Left lobe of liver (tissue), 2 donors: ENCODE results near the gene JCHAIN. TPM values are rescaled to one million over a fixed set of nuclear protein-coding genes. Genes with fewer than 3 reads are reported as not detected.
"Not testable (repeated sequence)": the region's sequence is repeated elsewhere in the genome, so short reads cannot be mapped to it uniquely, and the experiment has no call there.

Source experiments
- ATAC-seq: fragments of 200-7000 bp; cut with Tn5 transposase; one replicate; pipeline ENCODE4 v1.9.1; 2020; ENCODE audit warnings: mild to moderate bottlenecking, moderate library complexity
- DNase-seq: peaks from one replicate; pipeline ENCODE4 v3.0.0-alpha.2; 2020; ENCODE audit warnings: low spot score
- total RNA-seq: library from RNA; stranded (reverse); gene quantifications from one replicate; pipeline ENCODE4 v1.2.1, GENCODE V29; 2021
- donor health status: DM: no; HTN: no; CAD: no; lungs with moderate emphysema.
- donor health status: DM: no; HTN: yes; CAD: no.

The JCHAIN gene
- total RNA-seq, 1 donor from 2014 or later, result 8.0 TPM

DNA sequence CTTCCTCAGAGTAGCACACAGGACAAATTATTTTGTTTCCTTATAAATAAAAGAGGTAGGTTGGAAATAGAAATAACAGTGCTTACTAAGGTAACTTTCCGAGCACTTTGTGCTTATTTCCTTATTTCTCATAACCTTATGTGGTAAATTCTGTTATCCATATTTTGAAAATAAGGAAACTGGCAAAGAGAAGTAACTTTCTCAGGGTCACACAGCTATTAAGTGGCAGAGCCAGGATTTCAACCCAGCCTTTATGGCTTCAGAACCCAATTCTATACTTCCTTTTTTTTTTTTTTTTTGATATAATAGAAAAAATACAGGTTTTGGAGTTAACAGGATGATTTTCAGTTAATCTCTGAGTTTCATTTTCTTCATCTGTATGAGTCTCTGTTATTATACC lies 25.4 kb upstream of the JCHAIN start:
- DNase-seq, result no peak
- no peak for ATAC-seq

DNA sequence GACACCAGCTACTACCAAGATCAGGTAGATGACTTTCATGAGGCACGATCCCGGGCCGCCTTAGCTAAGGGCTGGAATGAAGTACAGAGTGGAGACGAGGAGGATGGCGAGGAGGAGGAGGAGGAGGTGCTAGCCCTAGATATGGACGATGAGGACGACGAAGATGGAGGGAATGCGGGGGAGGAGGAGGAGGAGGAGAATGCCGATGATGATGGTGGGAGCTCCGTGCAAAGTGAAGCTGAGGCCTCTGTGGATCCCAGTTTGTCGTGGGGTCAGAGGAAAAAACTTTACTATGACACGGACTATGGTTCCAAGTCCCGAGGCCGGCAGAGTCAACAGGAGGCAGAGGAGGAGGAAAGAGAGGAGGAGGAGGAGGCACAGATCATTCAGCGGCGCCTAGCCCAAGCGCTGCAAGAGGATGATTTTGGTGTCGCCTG lies 22.5 kb upstream of the JCHAIN start:
- ATAC-seq (peak; percentile 0), DNase-seq (no peak)

DNA sequence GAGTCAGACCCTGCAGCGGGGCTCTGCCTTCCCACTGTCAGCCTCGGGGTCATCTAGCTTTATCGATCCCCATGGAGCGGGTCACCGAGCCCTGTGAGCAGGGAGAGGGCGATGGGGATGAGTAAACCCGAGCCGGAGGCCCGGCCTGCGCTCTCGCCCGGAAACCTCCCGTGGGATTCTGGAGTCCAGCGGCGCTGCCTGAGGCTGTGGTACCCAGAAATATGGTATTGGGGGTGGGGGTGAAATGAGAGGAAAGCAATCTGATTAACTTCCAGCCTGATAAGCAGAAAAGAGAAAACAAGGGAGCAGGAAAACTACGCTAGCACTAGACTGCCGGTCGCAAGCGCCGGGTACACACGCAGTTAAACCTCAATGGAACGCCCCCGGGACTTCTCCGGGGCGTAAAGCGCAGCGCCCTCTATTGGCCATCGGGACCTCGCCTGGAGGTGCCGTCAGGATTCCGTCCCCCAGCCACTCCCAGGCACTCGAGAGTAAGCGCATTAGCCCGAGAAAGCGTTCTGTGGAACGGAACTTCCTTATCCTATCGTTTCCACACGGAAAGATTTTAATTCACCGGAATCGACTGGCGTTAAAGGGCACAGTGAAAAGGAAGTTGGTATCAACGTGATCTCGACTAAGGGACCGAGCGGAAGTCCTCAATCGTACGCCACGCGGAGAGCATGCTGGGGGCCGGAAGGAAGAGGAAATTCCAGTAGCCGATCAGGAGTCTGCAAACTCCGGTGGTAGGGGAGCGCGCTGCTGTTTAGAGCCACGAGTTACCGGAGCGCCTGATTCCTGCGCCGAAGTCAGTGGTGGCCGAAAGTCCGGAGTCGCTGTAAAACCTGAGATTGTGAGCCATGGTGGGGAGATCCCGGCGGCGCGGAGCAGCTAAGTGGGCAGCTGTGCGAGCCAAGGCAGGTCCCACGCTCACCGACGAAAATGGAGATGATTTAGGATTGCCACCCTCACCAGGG lies 21.8 kb upstream of the JCHAIN start, which contains the start of gene UTP3:
TSS of gene UTP3 (plus strand) at position 712 of the 974 bp plus-strand sequence. CDS start at position 858, 146 bp downstream.
- ATAC-seq, result peak; percentile 97

DNA sequence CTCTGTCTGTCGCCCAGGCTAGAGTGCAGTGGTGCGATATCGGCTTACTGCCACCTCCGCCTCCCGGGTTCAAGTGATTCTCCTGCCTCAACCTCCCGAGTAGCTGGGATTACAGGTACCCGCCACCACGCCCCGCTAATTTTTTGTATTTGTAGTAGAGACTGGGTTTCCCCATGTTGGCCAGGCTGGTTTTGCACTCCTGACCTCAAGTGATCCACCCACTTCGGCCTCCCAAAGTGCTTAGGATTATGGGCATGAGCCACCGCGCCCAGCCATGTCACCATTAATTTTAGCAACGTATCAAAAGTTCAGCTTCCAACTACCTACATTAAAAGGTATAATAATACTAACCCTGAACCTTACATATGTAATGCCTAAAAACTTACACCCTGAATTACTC lies 21.1 kb upstream of the JCHAIN start:
- ATAC-seq (peak; percentile 7), DNase-seq (peak; percentile 54)

More for the DNA sequence above, 21.8 kb upstream of the JCHAIN start, which contains the start of gene UTP3:
- peak; percentile 96 for DNase-seq

DNA sequence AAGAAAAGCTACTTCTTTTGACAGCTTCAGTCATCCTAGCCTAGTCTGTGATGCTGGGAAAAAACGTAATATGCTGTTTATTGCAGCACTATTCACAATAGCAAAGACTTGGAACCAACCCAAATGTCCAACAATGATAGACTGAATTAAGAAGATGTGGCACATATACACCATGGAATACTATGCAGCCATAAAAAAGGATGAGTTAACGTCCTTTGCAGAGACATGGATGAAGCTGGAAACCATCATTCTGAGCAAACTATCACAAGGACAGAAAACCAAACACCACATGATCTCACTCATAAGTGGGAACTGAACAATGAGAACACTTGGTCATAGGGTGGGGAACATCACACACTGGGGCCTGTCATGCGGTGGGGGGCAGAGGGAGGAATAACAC lies 15.8 kb upstream of the JCHAIN start:
- not testable (repeated sequence) for DNase-seq, ATAC-seq

DNA sequence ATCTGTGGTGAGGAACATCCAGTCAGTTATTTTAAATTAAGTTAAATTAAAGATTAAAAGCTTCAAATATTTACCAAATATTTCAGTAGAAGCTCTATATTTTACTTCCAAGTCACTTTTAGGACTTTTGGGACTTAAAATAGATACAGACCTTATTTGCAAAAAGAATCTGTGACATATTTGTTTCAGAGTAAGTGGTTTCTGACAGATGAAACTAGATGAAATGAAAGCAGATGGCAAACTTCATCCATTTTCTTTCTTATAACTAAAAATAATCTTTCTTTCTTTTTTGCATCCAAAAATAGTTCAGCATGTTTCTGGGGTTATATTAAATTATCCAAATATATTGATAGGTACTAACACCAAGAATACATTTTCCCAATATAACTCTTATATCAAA lies 15.4 kb upstream of the JCHAIN start:
- ATAC-seq, result no peak
- no peak for DNase-seq

DNA sequence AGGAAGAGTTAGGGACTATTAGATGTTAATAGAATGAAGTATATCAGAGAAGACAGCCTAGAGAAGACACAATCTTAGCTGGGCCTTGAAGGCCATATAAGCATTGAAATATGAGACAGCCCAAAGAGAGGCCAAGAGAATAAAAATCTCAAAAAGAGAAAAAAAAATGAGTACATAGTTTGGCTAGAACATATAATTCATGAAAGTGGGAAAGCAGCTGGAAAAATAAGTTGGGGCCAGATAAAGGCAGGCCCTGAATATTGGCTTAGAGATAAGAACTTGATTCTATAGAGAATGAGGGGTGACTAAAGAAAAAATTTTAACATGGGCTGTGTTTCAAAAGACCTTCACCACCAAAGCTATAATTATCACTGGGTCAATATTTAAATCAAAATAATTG lies 14.6 kb upstream of the JCHAIN start:
- ATAC-seq (no peak), DNase-seq (no peak)

DNA sequence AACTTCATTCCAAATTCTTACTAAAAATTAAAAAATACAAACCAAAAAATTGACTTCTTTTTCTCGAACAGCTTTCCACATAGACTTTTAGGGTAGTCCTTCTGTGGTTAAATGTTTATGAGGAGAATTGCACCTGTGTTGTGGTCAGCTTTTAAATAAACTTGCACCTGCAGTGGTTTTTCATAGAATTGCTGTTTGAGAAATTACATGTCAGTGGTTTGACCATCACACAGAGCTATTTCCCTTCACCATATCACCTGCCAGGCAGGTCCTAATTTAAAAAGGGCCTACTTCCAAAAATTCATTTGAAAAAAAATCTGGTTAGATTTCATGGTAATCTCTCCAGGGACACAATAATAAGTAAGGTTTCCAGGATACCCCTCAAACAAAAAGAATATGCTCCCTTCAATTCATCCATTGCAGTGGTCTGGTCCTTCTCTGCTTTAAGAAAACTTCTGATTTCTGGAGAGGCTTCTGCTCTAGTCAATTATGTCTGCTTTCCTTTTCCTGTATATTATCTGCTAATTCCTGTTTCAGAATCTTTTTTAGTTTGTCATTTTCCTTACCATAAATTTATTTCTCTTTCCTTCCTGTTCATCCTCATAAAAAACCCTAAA lies 12.2 kb upstream of the JCHAIN start:
- DNase-seq, result no peak
- ATAC-seq, result no peak

DNA sequence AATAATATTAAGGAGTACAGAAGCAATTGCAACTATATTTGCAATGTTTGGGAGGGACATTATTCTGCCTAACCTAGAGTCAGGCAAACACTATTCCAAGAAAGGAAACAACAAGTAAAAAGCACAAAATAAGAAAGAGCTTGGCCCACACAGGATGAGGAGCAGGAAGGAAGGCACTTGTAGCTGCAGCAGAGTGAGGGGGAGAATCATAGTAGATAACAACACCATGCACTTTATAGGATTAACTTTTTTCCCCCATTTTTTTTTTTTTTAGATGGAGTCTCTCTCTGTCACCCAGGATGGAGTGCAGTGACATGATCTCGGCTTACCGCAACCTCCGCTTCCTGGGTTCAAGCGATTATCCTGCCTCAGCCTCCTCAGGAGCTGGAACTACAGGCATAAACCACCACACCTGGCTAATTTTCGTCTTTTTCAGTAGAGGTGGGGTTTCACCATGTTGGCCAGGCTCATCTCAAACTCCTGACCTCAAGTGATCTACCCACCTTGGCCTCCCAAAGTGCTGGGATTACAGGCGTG lies 10.3 kb upstream of the JCHAIN start:
- DNase-seq (no peak), ATAC-seq (no peak)

DNA sequence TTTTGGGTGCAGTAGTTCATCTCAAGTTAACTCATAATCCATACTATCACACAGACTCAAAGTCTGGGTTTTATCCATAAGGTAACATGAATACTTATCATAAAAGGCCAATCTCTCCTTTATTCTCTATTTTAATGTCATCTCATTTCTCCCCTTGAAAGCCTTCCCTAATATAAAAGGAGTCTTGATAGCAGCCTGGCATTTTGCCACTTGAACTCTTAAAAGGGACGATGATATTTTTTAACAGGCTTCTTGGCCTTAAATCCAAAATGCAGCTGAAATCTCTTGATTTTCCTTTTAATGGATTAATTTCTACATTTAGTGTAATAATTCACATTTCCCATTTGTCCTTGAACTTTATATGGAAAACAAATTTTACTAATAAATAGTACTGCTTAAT lies 8.4 kb upstream of the JCHAIN start:
- DNase-seq (no peak), ATAC-seq (no peak)

DNA sequence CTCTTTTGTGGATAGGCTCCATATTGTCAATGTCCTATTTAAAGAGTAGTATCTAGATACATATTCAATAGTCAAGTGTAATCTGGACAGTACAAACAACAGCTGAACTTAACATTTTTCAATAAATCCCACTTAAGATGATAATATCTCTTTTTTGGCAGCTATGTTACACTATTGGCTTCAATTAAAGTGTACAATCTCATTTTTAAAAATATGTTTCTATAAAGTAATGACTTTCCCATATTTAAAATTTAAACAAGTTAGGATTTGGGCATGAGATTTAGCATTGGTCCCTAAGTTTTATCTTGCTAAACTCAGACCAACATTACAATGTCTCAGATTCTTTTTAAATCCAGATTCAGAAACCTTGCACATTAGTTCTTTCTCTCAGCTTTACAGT lies 7.9 kb upstream of the JCHAIN start:
- DNase-seq, result no peak
- ATAC-seq, result no peak

DNA sequence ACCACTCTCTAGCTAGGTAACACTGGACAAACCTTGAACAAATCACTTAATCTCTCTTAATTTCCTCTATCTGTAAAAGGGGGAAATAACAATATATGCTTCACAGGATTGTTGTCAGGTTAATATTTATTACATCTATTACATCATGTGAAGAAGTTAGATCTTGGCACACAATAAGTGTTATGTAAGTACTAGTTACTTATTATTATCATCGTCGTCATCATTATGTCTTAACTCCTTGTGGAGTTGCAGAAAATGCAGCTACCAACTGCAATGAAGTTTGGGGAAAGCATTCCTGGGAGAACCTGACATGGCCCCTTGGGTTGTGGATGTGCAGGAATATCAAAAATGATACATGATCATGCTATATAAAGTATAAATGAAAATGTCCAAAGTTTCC lies 4.8 kb upstream of the JCHAIN start:
- DNase-seq, result no peak
- ATAC-seq, result peak; percentile 33

DNA sequence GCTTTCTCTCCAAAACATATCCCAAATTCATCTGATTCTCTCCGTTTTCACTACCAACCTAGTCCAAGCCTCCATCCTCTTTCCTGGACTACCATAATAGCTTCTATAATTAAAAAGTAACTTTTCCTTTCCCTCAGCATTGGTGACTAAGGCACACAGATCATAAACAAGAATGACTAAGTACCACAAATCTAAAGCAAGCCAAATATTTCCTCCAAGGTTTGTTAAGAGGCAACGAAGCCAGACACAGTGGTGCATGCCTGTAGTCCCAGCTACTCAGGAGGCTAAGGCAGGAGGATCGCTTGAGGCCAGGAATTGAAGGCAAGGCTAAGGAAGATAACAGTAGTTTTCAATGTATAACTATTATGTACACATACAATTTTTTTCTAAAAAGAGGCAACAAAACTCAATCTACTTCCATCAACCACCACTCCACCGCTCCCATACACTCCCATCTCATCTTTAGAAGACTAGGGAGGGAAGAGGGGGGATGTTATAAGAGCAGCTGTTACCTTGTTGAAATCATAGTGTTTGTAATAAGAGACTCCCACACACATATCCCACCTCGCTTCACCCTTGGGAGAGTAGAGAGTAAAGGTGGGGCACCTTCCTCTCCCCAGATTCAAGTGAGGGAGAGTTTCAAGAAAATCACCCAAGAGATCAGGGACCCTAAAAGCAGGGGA lies 4.2 kb upstream of the JCHAIN start:
- DNase-seq, result no peak

DNA sequence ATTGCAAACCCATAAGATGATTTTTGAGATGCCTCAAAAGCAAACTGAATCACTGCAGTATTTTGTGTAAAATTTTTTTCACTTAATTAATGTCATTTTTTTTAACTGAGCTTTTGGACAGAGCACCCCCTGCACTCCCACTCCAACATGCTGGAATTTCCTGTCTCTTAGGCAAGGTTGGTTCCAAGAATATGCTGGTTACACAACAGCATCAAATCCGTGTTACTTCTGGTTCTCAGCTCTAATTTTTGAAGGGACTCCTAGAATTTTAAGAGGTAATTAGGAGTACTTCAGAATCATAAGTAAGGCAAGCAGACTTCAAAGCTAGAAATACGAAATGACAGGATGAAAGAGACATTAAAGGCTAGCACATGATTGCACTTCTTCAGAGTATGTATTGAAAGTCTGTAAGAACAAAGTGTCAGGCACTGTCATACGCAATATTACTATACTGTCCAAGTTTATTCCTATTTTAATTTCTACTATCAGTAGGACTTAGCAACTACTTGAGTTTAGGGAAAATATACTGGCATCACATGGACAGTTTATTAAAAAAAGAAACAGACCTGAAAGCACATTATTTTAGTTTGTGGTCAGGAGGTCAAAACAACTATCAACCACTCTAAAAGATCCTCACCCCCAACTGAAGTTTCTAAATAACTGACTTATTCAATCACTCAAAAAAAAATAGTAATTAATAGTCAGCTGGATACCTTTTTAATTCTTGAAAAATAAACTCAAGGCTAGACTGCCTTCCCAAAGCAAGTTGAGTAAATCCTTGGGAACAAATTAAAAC lies 1.6 kb upstream of the JCHAIN start:
- ATAC-seq, result no peak

More for the DNA sequence above, 4.2 kb upstream of the JCHAIN start:
- no peak for ATAC-seq

DNA sequence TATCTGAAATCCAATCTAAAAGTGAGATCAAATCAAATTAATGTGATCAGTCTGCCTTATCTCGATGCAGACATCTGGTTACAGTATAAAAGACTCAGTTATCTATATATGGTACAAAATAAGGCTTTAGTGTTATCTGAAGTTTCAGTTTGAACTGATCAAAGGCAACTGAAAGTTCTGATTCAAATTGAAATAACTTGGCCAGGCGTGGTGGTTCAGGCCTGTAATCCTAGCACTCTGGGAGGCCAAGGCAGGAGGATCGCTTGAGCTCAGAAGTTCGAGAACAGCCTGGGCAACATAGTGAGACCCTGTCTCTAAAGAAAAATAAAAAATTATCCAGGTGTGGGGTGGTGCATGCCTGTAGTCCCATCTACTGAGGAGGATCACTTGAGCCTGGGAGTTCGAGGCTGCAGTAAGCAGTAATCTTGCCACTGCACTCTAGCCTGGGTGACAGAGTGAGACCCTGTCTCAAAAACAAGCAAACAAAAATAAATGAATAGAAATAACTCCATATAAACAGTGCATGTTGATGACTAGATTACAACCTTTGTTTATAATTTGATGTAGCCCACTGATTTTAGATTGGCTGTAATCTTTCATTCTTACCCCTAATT lies 4.9 kb downstream of the JCHAIN start:
- not testable (repeated sequence) for ATAC-seq, DNase-seq

More for the DNA sequence above, 1.6 kb upstream of the JCHAIN start:
- DNase-seq, result no peak

DNA sequence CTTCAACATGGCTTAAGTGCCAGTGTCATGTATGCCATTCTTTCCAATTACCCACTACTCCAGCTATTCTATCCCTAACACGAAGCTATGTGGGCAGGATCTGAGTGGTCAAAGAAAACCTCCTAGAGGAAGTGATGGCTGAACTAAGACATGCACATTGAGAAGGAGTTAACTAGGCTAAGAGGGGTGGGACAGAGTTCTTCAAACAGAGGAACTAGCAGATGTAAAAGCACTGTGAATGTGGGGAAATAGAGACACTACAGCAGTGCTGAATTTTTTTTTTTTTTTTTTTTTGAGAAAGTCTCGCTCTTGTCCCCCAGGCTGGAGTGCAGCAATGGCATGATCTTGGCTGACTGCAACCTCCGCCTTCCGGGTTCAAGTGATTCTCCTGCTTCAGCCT lies 6.2 kb downstream of the JCHAIN start:
- no peak for ATAC-seq
- no peak for DNase-seq

DNA sequence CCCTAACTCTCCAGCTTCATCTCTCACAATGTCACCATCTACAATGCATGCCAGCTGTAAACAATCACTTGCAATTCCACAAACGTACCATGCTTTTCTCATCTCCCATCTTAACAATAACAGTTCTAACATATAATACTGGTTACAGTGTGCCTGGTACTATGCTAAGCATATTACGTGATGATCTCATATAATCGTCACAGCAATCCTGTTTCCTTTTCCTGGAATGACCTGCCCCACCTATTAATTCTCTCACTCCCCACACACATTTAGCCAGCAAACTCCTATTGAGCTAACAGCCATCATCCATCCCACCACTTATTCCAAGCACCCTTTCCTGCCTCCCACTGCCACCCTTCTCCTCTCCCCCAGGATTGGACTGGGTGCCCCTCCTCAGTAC lies 7.9 kb downstream of the JCHAIN start:
- DNase-seq, result no peak
- ATAC-seq, result no peak

DNA sequence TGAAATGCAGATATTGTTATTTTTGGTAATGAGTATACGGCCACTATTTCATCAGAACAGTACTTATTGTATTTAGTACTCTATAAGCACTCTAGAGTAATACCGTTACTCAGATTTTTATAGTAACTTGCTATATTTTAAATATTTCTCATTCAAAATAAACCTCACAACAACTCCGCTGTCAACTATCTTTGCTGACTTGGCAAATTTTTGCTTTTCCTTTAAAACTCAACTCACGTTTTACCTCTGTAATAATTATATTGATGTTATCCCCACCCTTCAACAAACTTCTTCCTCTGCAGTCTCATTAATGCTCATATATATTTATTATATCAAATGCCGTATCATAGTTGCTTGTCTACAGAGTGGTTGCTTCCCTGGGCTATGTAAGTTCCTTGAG lies 9.0 kb downstream of the JCHAIN start:
- ATAC-seq, result no peak
- DNase-seq, result no peak

DNA sequence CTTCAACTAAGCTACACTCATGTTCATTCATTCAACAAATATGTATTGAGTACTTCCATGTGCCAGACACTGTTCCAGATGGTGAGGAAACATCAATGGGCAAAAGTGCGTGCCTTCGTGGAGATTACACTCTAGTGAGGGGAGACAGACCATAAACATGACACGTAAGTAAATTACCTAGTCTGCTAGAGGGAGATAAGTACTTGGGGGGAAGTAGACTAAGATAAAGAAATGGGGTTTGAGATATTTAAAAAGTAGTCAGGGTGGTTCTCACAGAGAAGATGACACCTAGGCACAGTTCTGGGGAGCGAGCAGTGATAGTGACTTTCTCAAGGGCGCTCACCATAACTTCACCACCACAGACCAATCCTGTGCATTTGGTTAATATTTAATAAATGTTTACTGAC lies 11.7 kb downstream of the JCHAIN start:
- no peak for ATAC-seq
- no peak for DNase-seq
